Measurements from ENCODE around the gene ACP2. TPM values are rescaled to one million over a fixed set of nuclear protein-coding genes. Genes with fewer than 3 reads are reported as not detected.

ACP2 gene
- total RNA-seq, 6 experiments from 2014 or later: 33.4 to 37.4 (median 36.1) TPM

GRCh38 chr11:47241841-47242301, 6.7 kb downstream of the ACP2 start:
- peaks cover 34% of the 10 kb centered on the region for H3K4me1 Mint-ChIP-seq (ENCODE audit: low read depth)
- peak overlapping the region; percentile 15; the same call in 1 of the 2 replicates for H3K4me3 Mint-ChIP-seq
- DNase-seq: peak; percentile 55
- no peaks in the 10 kb centered on the region for H3K9me3 Mint-ChIP-seq
- peaks cover 3% of the 10 kb centered on the region for H3K27me3 Mint-ChIP-seq (ENCODE audit: insufficient read depth)
- no peak for TF ChIP-seq CTCF (IDR thresholded peaks at IDR 0.05)
- H3K27ac Mint-ChIP-seq: peak overlapping the region; percentile 66
- H3K36me3 Mint-ChIP-seq (ENCODE audit: low read depth): peaks cover 31% of the 10 kb centered on the region

- no peaks in the 10 kb centered on the region for H3K9me3 Mint-ChIP-seq
- TF ChIP-seq CTCF (IDR thresholded peaks at IDR 0.05): no peak
- peaks cover 3% of the 10 kb centered on the region for H3K27me3 Mint-ChIP-seq (ENCODE audit: insufficient read depth)
- H3K4me3 Mint-ChIP-seq: no peak overlapping the region
- no peak overlapping the region for H3K27ac Mint-ChIP-seq
- peaks cover 52% of the 10 kb centered on the region for H3K4me1 Mint-ChIP-seq (ENCODE audit: low read depth)
- H3K36me3 Mint-ChIP-seq (ENCODE audit: low read depth): peaks cover 35% of the 10 kb centered on the region
- no peak for DNase-seq
Measured at GRCh38 chr11:47239852-47240251, 8.8 kb downstream of the ACP2 start.

- peaks cover 58% of the 10 kb centered on the region for H3K4me1 Mint-ChIP-seq (ENCODE audit: low read depth)
- H3K27ac Mint-ChIP-seq: peak overlapping the region; percentile 57
- no peaks in the 10 kb centered on the region; the same call in 1 of the 2 replicates for H3K27me3 Mint-ChIP-seq (ENCODE audit: insufficient read depth)
- TF ChIP-seq CTCF (IDR thresholded peaks at IDR 0.05): no peak
- H3K9me3 Mint-ChIP-seq: no peaks in the 10 kb centered on the region
- H3K4me3 Mint-ChIP-seq: peak overlapping the region; percentile 30; the same call in 1 of the 2 replicates
- H3K36me3 Mint-ChIP-seq (ENCODE audit: low read depth): peaks cover 25% of the 10 kb centered on the region
- DNase-seq: peak; percentile 26
Measured at GRCh38 chr11:47236482-47236881, 12.1 kb downstream of the ACP2 start.

- peak overlapping the region; percentile 93 for H3K27ac Mint-ChIP-seq
- H3K4me3 Mint-ChIP-seq: peak overlapping the region; percentile 75
- no peaks in the 10 kb centered on the region for H3K9me3 Mint-ChIP-seq
- H3K4me1 Mint-ChIP-seq (ENCODE audit: low read depth): peaks cover 55% of the 10 kb centered on the region
- no peak for TF ChIP-seq CTCF (IDR thresholded peaks at IDR 0.05)
- H3K36me3 Mint-ChIP-seq (ENCODE audit: low read depth): peaks cover 23% of the 10 kb centered on the region
- no peaks in the 10 kb centered on the region; the same call in 1 of the 2 replicates for H3K27me3 Mint-ChIP-seq (ENCODE audit: insufficient read depth)
- no peak for DNase-seq
Measured at GRCh38 chr11:47235163-47235562, 13.5 kb downstream of the ACP2 start.

- no peak for DNase-seq
- Mint-ChIP-seq H3K9me3 (no peaks in the 10 kb centered on the region), H3K4me3 (peak overlapping the region; percentile 75), H3K36me3 (ENCODE audit: low read depth) (peaks cover 20% of the 10 kb centered on the region), H3K27ac (peak overlapping the region; percentile 93), H3K4me1 (ENCODE audit: low read depth) (peaks cover 55% of the 10 kb centered on the region), H3K27me3 (ENCODE audit: insufficient read depth) (no peaks in the 10 kb centered on the region; the same call in 1 of the 2 replicates)
- TF ChIP-seq CTCF (IDR thresholded peaks at IDR 0.05): no peak
Measured at GRCh38 chr11:47234669-47235100, 13.9 kb downstream of the ACP2 start.

All from HFFc6 (cell line).